GM12878 (cell line): ENCODE data around the gene N4BP2. TPM values are rescaled to one million over a fixed set of nuclear protein-coding genes. Genes with fewer than 3 reads are reported as not detected.

Experiments used
- ASH2L ChIP-seq: fragments of 300-600, 200-600 bp; sonication (generic); IDR thresholded peaks from 2 replicates; pipeline ENCODE4 v1.6.1; 2017; ENCODE audit warnings: low read depth, mild to moderate bottlenecking, borderline replicate concordance
- CBX3 ChIP-seq: fragments of 200-600 bp; sonication (generic); IDR thresholded peaks from 2 replicates; pipeline ENCODE4 v1.6.1; 2016; ENCODE audit warnings: low read depth, borderline replicate concordance
- DPF2 ChIP-seq: fragments of 450-650 bp; IDR thresholded peaks from 2 replicates; pipeline ENCODE4 v1.6.1; 2017; ENCODE audit warnings: mild to moderate bottlenecking
- GABPA ChIP-seq: IDR thresholded peaks from 2 replicates; pipeline ENCODE4 v1.6.1; 2014; ENCODE audit warnings: antibody characterized with exemption, low read depth, mild to moderate bottlenecking, inconsistent platforms
- JUND ChIP-seq: IDR thresholded peaks from 2 replicates; pipeline ENCODE4 v1.6.1; 2012; ENCODE audit warnings: low read depth, mild to moderate bottlenecking, low read length, improper control_type of control experiment, moderate library complexity
- MXI1 ChIP-seq: fragments of 150-350 bp; IDR thresholded peaks from 2 replicates; pipeline ENCODE4 v1.6.1; 2011; ENCODE audit warnings: low read depth, mild to moderate bottlenecking, inconsistent platforms, low read length, improper control_type of control experiment
- NFYA ChIP-seq: IDR thresholded peaks from 2 replicates; pipeline ENCODE4 v1.6.1; 2011; ENCODE audit warnings: low read depth, mild to moderate bottlenecking, low read length, improper control_type of control experiment, borderline replicate concordance
- RELA ChIP-seq: fragments of 450-650 bp; IDR thresholded peaks from 2 replicates; pipeline ENCODE4 v1.8.0; 2014; ENCODE audit warnings: borderline replicate concordance; ENCODE audit not compliant: partially characterized antibody
- SP1 ChIP-seq: IDR thresholded peaks from one replicate; pipeline ENCODE4 v1.6.1; 2011; ENCODE audit warnings: low read depth, low read length
- YY1 ChIP-seq: IDR thresholded peaks from 2 replicates; pipeline ENCODE4 v1.6.1; 2011; ENCODE audit warnings: low read depth, mild to moderate bottlenecking, low read length
- polyA plus RNA-seq, 11 experiments: library from polyadenylated mRNA; depleted of rRNA in 4 of 11; unstranded in 6 of 11; stranded (reverse) in 5 of 11; fragments of >200 nt; fragmentation: Nextera tagmentation in 4 of 11; fragmentation: Illumina TruSeq in 1 of 11; extraction: Ambion mirVana in 4 of 11; extraction: Trizol in 1 of 11; gene quantifications; 1 replicate in 1 of 11; 2 replicates in 10 of 11; pipeline versions ENCODE4 v1.2.1 to v1.2.3, GENCODE V29; 2011 to 2016; ENCODE audit warnings: inconsistent platforms in 2 of 11, missing spikeins in 2 of 11, low read depth in 1 of 11
- total RNA-seq, 4 experiments: library from RNA; depleted of rRNA in 3 of 4; stranded (reverse); fragments of >200 nt in 3 of 4; fragmentation: Illumina TruSeq in 1 of 4; extraction: Trizol in 1 of 4; gene quantifications; 2 replicates each; pipeline versions ENCODE4 v1.2.1 to v1.2.3, GENCODE V29; 2013 to 2021
- TF ChIP-seq, protein P1 (sequence below): fragments of 450-650 bp; IDR thresholded peaks from 2 replicates; pipeline ENCODE4 v1.6.1; 2016; ENCODE audit warnings: mild to moderate bottlenecking, moderate library complexity, borderline replicate concordance

N4BP2 gene
- total and polyA plus RNA-seq, 10 of the 15 experiments (the other 5 are each of a cell fraction or from before 2014, with no cell fraction given): 2.3 to 18.7 (median 10.0) TPM

GRCh38 chr4:40199999-40200874 is 143.6 kb downstream of the N4BP2 start (continued):
- TF ChIP-seq, protein P1, sequence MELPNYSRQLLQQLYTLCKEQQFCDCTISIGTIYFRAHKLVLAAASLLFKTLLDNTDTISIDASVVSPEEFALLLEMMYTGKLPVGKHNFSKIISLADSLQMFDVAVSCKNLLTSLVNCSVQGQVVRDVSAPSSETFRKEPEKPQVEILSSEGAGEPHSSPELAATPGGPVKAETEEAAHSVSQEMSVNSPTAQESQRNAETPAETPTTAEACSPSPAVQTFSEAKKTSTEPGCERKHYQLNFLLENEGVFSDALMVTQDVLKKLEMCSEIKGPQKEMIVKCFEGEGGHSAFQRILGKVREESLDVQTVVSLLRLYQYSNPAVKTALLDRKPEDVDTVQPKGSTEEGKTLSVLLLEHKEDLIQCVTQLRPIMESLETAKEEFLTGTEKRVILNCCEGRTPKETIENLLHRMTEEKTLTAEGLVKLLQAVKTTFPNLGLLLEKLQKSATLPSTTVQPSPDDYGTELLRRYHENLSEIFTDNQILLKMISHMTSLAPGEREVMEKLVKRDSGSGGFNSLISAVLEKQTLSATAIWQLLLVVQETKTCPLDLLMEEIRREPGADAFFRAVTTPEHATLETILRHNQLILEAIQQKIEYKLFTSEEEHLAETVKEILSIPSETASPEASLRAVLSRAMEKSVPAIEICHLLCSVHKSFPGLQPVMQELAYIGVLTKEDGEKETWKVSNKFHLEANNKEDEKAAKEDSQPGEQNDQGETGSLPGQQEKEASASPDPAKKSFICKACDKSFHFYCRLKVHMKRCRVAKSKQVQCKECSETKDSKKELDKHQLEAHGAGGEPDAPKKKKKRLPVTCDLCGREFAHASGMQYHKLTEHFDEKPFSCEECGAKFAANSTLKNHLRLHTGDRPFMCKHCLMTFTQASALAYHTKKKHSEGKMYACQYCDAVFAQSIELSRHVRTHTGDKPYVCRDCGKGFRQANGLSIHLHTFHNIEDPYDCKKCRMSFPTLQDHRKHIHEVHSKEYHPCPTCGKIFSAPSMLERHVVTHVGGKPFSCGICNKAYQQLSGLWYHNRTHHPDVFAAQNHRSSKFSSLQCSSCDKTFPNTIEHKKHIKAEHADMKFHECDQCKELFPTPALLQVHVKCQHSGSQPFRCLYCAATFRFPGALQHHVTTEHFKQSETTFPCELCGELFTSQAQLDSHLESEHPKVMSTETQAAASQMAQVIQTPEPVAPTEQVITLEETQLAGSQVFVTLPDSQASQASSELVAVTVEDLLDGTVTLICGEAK: peak; percentile 73; the same call in 1 of the 2 replicates
- TF ChIP-seq RELA: no peak
- TF ChIP-seq DPF2: peak; percentile 53; the same call in 1 of the 2 replicates
- no peak for TF ChIP-seq CBX3
- TF ChIP-seq MXI1: peak; percentile 90
- no peak for TF ChIP-seq GABPA
- TF ChIP-seq ASH2L: no peak
- 0 out of 2 replicates have a peak, but pooled peaks have one; percentile 29 for TF ChIP-seq JUND
- no peak for TF ChIP-seq SP1
- TF ChIP-seq YY1: peak; percentile 74
- no peak for TF ChIP-seq NFYA
